Neuronal stem cell (in vitro differentiated cells): ENCODE data around the gene SPDYE5.

ENCODE experiments used
- DNase-seq: peaks from one replicate; pipeline ENCODE4 v3.0.0-alpha.2; 2013; ENCODE audit warnings: low spot score
- H2AFZ ChIP-seq: one replicate; pipeline ENCODE4 v1.6.1; 2013; ENCODE audit warnings: mild to moderate bottlenecking, low read length, inconsistent platforms
- H2AK5ac ChIP-seq: 2 replicates; pipeline ENCODE4 v1.6.1; 2013; ENCODE audit warnings: low read depth, mild to moderate bottlenecking, inconsistent platforms, low read length, moderate library complexity, mixed read lengths
- H2BK120ac ChIP-seq: 2 replicates; pipeline ENCODE4 v1.6.1; 2013; ENCODE audit warnings: low read depth, mild to moderate bottlenecking, inconsistent platforms, low read length, moderate library complexity, mixed read lengths
- H2BK12ac ChIP-seq: one replicate; pipeline ENCODE4 v1.6.1; 2013; ENCODE audit warnings: low read length, inconsistent platforms
- H2BK15ac ChIP-seq: 2 replicates; pipeline ENCODE4 v1.6.1; 2013; ENCODE audit warnings: mild to moderate bottlenecking, low read length, inconsistent platforms, mixed read lengths
- H2BK5ac ChIP-seq: one replicate; pipeline ENCODE4 v1.6.1; 2013; ENCODE audit warnings: inconsistent platforms, mild to moderate bottlenecking, low read length, moderate library complexity
- H3K14ac ChIP-seq: one replicate; pipeline ENCODE4 v1.6.1; 2013; ENCODE audit warnings: low read length, inconsistent platforms
- H3K18ac ChIP-seq: 2 replicates; pipeline ENCODE4 v1.6.1; 2013; ENCODE audit warnings: low read length, inconsistent platforms
- H3K23ac ChIP-seq: 2 replicates; pipeline ENCODE4 v1.6.1; 2013; ENCODE audit warnings: low read depth, mild to moderate bottlenecking, mixed read lengths, low read length, inconsistent platforms; ENCODE audit not compliant: poor library complexity
- H3K27ac ChIP-seq: replicated peaks from 3 replicates; pipeline ENCODE4 v1.5.1; 2013; ENCODE audit warnings: low read length, inconsistent platforms
- H3K27me3 ChIP-seq, 3 experiments: 2 replicates each; pipeline ENCODE4 v1.6.1; 2013; ENCODE audit warnings: low read length in 3 of 3, mild to moderate bottlenecking in 2 of 3, inconsistent platforms in 1 of 3, low read depth in 1 of 3, mixed read lengths in 1 of 3, moderate library complexity in 1 of 3; ENCODE audit not compliant: control insufficient read depth in 3 of 3, insufficient read depth in 3 of 3
- H3K36me3 ChIP-seq, 2 donors: replicated peaks in 1 of 2; 2 replicates each; pipeline ENCODE4 v1.6.1; 2013; ENCODE audit warnings: low read length in 2 of 2; ENCODE audit not compliant: control insufficient read depth in 2 of 2, insufficient read depth in 2 of 2
- H3K4ac ChIP-seq: 2 replicates; pipeline ENCODE4 v1.6.1; 2013; ENCODE audit warnings: inconsistent platforms, mild to moderate bottlenecking, low read length, moderate library complexity
- H3K4me1 ChIP-seq, 2 donors: 1 replicate in 1 of 2; 2 replicates in 1 of 2; pipeline ENCODE4 v1.6.1; 2013; ENCODE audit warnings: low read length in 2 of 2, low read depth in 1 of 2; ENCODE audit not compliant: control insufficient read depth in 2 of 2, insufficient read depth in 1 of 2
- H3K4me2 ChIP-seq: one replicate; pipeline ENCODE4 v1.6.1; 2013; ENCODE audit warnings: mild to moderate bottlenecking, low read length, inconsistent platforms; ENCODE audit not compliant: insufficient read depth, poor library complexity, severe bottlenecking
- H3K4me3 ChIP-seq, 2 donors: 2 replicates each; pipeline ENCODE4 v1.5.1; 2013; ENCODE audit warnings: low read length in 2 of 2, mild to moderate bottlenecking in 2 of 2, inconsistent platforms in 1 of 2, moderate library complexity in 1 of 2
- H3K79me1 ChIP-seq: one replicate; pipeline ENCODE4 v1.6.1; 2013; ENCODE audit warnings: low read depth, mild to moderate bottlenecking, inconsistent platforms, low read length, moderate library complexity
- H3K9ac ChIP-seq: one replicate; pipeline ENCODE4 v1.6.1; 2013; ENCODE audit warnings: mild to moderate bottlenecking, low read depth, low read length, inconsistent platforms; ENCODE audit not compliant: poor library complexity
- H3K9me3 ChIP-seq, 2 donors: replicated peaks in 1 of 2; 2 replicates each; pipeline versions ENCODE3 to v1.6.1; 2013; ENCODE audit warnings: low read length in 2 of 2, mild to moderate bottlenecking in 2 of 2, inconsistent platforms in 1 of 2, low read depth in 1 of 2, mixed read lengths in 1 of 2, moderate library complexity in 1 of 2; ENCODE audit not compliant: control insufficient read depth in 2 of 2, insufficient read depth in 1 of 2
- H4K8ac ChIP-seq: one replicate; pipeline ENCODE4 v1.6.1; 2013; ENCODE audit warnings: low read depth, mild to moderate bottlenecking, inconsistent platforms, low read length, moderate library complexity
- H4K91ac ChIP-seq: one replicate; pipeline ENCODE4 v1.6.1; 2013; ENCODE audit warnings: low read length, low read depth, mild to moderate bottlenecking, inconsistent platforms; ENCODE audit not compliant: poor library complexity
- WGBS, 2 donors: extraction: QIAGEN DNeasy Blood & Tissue Kit; methylation state at CpG; one replicate each; pipeline ENCODE4 v1.1.7; 2013; ENCODE audit warnings: missing lambda C conversion rate in 2 of 2, mixed read lengths in 1 of 2; ENCODE audit not compliant: insufficient read length in 2 of 2, insufficient replicate concordance in 1 of 2; ENCODE audit errors: extremely low coverage in 2 of 2; 5-methylcytosine and 5-hydroxymethylcytosine counted together

The SPDYE5 gene

GRCh38 chr7:75536491-75536890, 44.4 kb downstream of the SPDYE5 start:
- no peak overlapping the region for H2BK120ac ChIP-seq
- no peak overlapping the region for H3K27ac ChIP-seq
- no peak overlapping the region for H2BK5ac ChIP-seq
- no peak for DNase-seq
- no CpG with 5 or more reads among the region's 4 CpGs for WGBS, 2 donors
- H3K9me3 ChIP-seq, result no peaks in the 10 kb centered on the region
- no peak overlapping the region for H4K91ac ChIP-seq
- H3K14ac ChIP-seq, result no peak overlapping the region
- no peak overlapping the region for H3K18ac ChIP-seq
- no peaks in the 10 kb centered on the region for H3K79me1 ChIP-seq
- H3K36me3 ChIP-seq, result peaks cover 33 to 76% of the 10 kb centered on the region in 2 donors
- H2AK5ac ChIP-seq, result no peak overlapping the region
- no peak overlapping the region for H3K23ac ChIP-seq
- no peak overlapping the region for H2BK15ac ChIP-seq
- no peak overlapping the region for H3K4ac ChIP-seq
- H2BK12ac ChIP-seq, result no peak overlapping the region
- H3K27me3 ChIP-seq, result no peaks in the 10 kb centered on the region
- H3K4me3 ChIP-seq, result no peak overlapping the region
- no peak overlapping the region for H4K8ac ChIP-seq
- H2AFZ ChIP-seq, result no peak overlapping the region
- H3K4me1 ChIP-seq, result peaks cover 0 to 2% of the 10 kb centered on the region in 2 donors
- no peak overlapping the region for H3K4me2 ChIP-seq
- no peak overlapping the region for H3K9ac ChIP-seq

- H4K8ac ChIP-seq, result no peak overlapping the region
- no peak overlapping the region for H2BK120ac ChIP-seq
- no peaks in the 10 kb centered on the region for H3K79me1 ChIP-seq
- DNase-seq, result no peak
- no peak overlapping the region for H2BK12ac ChIP-seq
- H3K4ac ChIP-seq, result no peak overlapping the region
- no peak overlapping the region for H4K91ac ChIP-seq
- no peak overlapping the region for H2AK5ac ChIP-seq
- H3K36me3 ChIP-seq, result peaks cover 37 to 81% of the 10 kb centered on the region in 2 donors
- H2AFZ ChIP-seq, result no peak overlapping the region
- H2BK5ac ChIP-seq, result no peak overlapping the region
- no peak overlapping the region for H3K9ac ChIP-seq
- H3K4me2 ChIP-seq, result no peak overlapping the region
- H2BK15ac ChIP-seq, result no peak overlapping the region
- H3K23ac ChIP-seq, result no peak overlapping the region
- no peaks in the 10 kb centered on the region for H3K9me3 ChIP-seq
- H3K27me3 ChIP-seq, result no peaks in the 10 kb centered on the region
- H3K14ac ChIP-seq, result no peak overlapping the region
- no peak overlapping the region for H3K18ac ChIP-seq
- WGBS, 2 donors, result no CpG with 5 or more reads among the region's 18 CpGs
- H3K27ac ChIP-seq, result no peak overlapping the region
- no peak overlapping the region for H3K4me3 ChIP-seq
- no peaks in the 10 kb centered on the region for H3K4me1 ChIP-seq
Observed at GRCh38 chr7:75536940-75537538, 44.9 kb downstream of the SPDYE5 start.

GRCh38 chr7:75537731-75538130, 45.6 kb downstream of the SPDYE5 start:
- no peak overlapping the region for H2BK120ac ChIP-seq
- no peak overlapping the region for H3K14ac ChIP-seq
- WGBS, 2 donors, result no CpG with 5 or more reads among the region's 5 CpGs
- H2BK5ac ChIP-seq, result no peak overlapping the region
- H2BK12ac ChIP-seq, result no peak overlapping the region
- no peak overlapping the region for H2BK15ac ChIP-seq
- H3K27ac ChIP-seq, result no peak overlapping the region
- H3K36me3 ChIP-seq, result peaks cover 36 to 85% of the 10 kb centered on the region in 2 donors
- H3K9me3 ChIP-seq, result no peaks in the 10 kb centered on the region
- no peak overlapping the region for H3K23ac ChIP-seq
- no peaks in the 10 kb centered on the region for H3K79me1 ChIP-seq
- H2AK5ac ChIP-seq, result no peak overlapping the region
- H4K8ac ChIP-seq, result no peak overlapping the region
- H4K91ac ChIP-seq, result no peak overlapping the region
- no peak for DNase-seq
- no peak overlapping the region for H3K4ac ChIP-seq
- no peak overlapping the region for H3K4me3 ChIP-seq
- no peak overlapping the region for H3K9ac ChIP-seq
- no peaks in the 10 kb centered on the region for H3K27me3 ChIP-seq
- H2AFZ ChIP-seq, result no peak overlapping the region
- H3K18ac ChIP-seq, result no peak overlapping the region
- no peak overlapping the region for H3K4me2 ChIP-seq
- H3K4me1 ChIP-seq, result no peaks in the 10 kb centered on the region

- no peak for DNase-seq
- no peak overlapping the region for H3K4me2 ChIP-seq
- H2BK5ac ChIP-seq, result peak overlapping the region; percentile 71
- no peaks in the 10 kb centered on the region for H3K79me1 ChIP-seq
- H3K36me3 ChIP-seq, result peaks cover 52 to 88% of the 10 kb centered on the region in 2 donors
- no peak overlapping the region for H4K91ac ChIP-seq
- H2BK15ac ChIP-seq, result no peak overlapping the region
- no peak overlapping the region for H3K4me3 ChIP-seq
- no peak overlapping the region for H3K4ac ChIP-seq
- H3K4me1 ChIP-seq, result no peaks in the 10 kb centered on the region
- H2BK120ac ChIP-seq, result no peak overlapping the region
- H3K27ac ChIP-seq, result no peak overlapping the region
- no peak overlapping the region for H3K23ac ChIP-seq
- no peak overlapping the region for H2AK5ac ChIP-seq
- H3K9me3 ChIP-seq, result no peaks in the 10 kb centered on the region
- H3K9ac ChIP-seq, result no peak overlapping the region
- no peak overlapping the region for H3K18ac ChIP-seq
- no peak overlapping the region for H3K14ac ChIP-seq
- H4K8ac ChIP-seq, result no peak overlapping the region
- H2BK12ac ChIP-seq, result no peak overlapping the region
- no CpG with 5 or more reads among the region's 15 CpGs for WGBS, 2 donors
- no peak overlapping the region for H2AFZ ChIP-seq
- H3K27me3 ChIP-seq, result no peaks in the 10 kb centered on the region
Observed at GRCh38 chr7:75546237-75547015, 54.3 kb downstream of the SPDYE5 start.
